ENCODE results near the gene USP3.

USP3 gene, protein sequence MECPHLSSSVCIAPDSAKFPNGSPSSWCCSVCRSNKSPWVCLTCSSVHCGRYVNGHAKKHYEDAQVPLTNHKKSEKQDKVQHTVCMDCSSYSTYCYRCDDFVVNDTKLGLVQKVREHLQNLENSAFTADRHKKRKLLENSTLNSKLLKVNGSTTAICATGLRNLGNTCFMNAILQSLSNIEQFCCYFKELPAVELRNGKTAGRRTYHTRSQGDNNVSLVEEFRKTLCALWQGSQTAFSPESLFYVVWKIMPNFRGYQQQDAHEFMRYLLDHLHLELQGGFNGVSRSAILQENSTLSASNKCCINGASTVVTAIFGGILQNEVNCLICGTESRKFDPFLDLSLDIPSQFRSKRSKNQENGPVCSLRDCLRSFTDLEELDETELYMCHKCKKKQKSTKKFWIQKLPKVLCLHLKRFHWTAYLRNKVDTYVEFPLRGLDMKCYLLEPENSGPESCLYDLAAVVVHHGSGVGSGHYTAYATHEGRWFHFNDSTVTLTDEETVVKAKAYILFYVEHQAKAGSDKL

DNA sequence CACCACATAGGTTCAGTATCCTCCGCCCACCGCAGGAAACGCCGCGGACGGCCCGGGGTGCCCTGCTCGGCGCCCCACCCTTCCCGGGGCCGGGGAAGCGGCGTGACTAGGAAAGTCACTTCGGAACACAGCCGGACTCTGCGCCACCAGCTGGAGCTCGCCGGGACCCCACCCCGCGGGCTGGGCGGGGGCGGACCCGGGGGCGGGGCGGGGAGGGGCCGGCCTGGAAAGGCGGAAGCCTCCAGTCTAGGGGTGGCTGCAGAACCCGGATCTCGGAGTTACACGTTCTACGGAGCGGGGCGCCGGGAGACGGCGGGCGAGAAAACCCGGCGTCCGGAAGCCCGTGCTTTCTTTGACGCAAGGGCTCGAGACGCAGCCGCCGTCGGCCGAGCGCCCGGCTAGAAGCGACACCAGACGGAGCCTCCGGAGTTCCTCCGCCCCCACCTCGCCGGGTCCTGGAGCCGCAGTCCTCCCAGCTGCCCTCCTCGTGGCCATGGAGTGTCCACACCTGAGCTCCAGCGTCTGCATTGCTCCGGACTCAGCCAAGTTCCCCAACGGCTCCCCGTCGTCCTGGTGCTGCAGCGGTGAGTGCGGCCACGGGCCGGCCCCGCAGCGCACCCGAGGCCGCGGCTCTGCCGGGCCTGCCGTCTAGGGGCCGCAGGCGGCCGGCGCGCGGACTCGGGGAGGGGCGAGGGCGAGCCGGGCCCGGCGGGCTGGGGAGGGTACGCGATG lies at the start of gene USP3:
Gene USP3, plus strand, starts transcription at position 347 of the 732 bp plus-strand sequence. Its CDS starts 147 bp downstream, at position 494.
- DNase-seq = peak; percentile 81

DNA sequence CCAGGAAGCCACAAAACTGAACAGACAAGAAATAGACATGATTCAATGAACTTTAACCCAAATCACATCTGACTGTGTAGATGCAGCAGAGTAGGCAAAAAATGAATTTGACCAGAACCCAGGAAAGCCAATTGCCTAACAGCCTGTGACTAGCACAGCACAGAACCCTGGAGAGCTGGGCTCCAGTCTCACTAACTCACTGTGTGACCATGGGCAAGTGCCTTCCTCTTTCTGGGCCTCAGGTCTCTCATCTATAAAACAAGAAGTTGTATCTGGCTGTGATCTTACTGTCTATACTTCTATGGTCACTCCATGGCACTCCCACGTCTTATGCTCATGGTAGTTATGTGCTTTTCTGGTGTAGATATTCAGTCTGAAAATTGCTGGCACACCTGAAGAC lies 48.1 kb upstream of the USP3 start:
- DNase-seq = no peak

DNA sequence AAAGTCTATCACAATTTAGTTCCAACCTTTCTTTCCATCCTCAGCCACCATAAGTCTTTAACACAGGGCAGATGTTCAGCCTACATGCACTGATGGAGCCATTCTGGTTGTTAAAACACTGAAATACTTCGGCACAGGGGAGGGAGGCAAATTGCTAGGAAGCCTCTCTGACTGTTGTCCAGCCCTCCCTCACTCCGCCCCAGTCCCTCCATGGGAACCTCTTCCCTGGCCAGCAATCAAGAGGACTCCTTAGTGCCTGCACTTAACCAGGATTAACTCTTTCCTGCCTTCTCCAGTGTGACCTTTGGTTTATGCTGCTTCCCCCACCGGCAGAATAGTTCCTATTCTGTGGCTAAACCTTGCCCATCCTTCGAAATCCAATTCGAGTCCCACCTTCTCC lies 47.0 kb upstream of the USP3 start:
- DNase-seq = no peak

DNA sequence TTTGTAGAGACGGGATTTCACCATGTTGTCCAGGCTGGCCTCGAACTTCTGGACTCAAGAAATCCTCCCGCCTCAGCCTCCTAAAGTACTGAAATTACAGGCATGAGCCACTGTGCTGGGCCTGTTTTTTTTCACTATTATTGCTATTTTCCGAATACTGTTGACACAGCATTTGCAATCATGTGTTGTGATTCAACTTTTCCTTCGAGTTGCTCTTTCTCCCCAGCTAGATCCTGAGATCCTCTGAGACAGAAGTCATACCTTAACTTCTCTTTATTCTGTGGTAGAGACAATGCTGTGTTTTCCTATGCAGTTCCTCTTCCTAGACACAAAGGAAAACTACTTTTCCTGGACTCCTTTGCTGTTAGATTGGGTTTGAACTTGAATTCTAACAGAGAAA lies 46.4 kb upstream of the USP3 start:
- no peak for DNase-seq

DNA sequence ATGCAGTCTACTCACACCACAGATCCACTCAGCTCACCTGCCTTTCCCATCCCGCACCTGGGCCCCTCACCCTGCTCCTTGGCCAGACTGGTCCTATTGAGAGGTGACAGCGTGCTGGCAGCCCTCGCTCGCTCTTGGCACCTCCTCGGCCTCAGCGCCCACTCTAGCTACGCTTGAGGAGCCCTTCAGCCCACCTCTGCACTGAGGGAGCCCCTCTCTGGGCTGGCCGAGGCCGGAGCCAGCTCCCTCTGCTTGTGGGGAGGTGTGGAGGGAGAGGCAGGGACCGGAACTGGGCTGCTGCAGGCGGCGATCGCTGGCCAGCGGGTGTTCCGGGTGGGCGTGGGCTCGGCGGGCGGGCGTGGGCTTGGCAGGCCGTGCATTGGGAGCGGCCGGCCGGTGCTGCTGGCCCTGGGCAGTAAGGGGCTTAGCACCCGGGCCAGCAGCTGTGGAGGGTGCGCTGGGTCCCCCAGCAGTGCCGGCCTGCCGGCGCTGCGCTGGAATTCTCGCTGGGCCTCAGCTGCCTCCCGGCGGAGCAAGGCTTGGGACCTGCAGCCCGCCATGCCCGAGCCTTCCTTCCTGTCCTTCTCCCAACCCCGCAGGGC lies 45.5 kb upstream of the USP3 start:
- no peak for DNase-seq

DNA sequence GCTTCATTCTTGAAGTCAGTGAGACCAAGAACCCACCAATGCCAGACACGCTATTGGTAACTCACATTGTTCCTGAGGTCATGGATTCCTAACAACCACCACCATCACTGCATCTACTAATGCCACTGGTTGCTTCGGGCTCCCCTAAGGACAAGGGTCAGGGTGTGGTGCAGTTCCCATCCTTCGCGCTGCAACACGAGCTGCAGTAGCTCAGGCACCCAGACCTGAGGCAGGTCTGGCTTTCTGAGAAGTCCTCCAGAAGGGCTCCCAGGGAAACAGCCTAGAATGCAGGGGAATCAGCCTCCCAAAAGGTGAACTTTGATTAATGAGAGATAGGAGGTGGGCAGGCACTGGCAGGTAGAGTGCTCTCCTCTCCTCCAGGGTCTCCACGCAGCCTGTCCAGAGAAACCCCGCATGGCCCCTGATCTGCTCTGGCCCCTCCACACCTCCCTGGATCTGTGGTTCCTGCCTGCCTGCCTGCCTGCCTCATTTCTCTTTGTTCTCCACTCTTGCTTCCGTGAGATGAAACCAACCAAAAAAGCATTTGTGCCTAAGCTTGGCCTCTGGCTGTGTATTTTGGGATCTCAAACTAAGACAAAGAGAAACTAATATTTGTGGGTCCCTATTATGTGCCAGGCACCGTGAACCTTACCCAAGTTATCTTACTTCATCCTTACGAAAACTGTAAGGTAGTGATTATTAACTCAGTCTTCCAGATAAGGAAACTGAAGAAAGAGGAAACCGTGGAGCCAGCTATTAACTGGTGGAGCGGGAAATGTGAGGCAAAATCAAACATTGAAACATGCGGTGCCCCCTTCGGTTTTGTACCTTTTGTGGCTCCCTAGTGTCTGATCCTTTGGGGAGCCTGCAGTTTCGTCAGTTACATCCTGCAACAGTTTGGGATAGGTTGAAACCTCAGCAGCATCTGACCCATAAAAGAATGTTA lies 43.9 kb upstream of the USP3 start:
- no peak for DNase-seq

DNA sequence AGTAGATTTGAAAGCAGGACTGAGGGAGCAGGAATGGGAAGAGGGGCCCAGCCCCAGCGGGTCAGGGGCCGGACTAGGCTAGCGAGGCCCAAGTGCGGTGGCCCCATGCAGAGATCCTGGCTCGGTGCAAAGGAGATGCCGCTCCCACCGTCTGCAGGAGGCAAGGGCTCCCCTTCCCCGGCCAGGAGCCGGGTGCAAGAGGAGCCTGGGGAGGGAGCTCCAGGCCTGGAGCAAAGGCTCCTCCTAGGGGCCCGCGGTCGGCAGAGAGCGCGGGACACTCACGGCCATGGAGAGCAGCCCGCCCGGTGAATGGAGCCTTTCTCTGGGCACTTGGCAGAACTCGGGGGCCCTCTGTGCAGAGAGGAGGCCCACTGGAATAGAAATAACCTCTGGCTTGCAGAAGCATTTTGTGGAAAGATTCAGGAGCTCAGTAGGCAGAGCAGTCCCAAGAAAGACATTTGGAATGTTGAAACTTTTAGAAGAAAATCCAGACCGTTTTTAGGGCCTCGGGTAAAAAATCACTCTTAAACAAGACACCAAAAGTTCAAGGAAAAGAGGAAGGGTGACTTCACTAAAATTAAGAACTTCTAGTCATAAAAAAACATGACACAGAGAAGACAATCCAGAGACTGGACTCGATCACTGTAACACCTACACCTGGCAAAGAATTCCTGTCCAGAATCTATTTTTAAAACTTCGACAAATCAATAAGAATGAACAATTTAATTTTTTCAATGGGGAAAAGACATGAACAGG lies 43.0 kb upstream of the USP3 start:
- DNase-seq = no peak

DNA sequence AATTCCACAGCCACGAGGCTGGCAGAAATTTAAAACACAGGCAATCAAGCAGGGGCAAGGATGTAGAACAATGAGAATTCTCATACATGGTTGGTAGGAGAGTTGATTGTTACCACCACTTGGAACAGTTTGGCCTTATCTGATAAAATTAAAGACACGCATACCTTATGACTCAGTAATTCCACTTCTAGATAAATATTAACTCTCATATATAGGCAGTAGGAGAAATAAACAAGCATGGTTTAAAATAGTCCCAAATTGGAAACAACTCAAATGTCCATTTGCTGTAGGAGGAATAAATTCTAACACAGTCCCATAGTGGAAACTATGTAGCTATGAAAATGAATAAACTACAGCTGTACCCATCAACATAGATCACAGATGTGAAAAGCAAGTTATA lies 42.3 kb upstream of the USP3 start:
- no peak for DNase-seq

DNA sequence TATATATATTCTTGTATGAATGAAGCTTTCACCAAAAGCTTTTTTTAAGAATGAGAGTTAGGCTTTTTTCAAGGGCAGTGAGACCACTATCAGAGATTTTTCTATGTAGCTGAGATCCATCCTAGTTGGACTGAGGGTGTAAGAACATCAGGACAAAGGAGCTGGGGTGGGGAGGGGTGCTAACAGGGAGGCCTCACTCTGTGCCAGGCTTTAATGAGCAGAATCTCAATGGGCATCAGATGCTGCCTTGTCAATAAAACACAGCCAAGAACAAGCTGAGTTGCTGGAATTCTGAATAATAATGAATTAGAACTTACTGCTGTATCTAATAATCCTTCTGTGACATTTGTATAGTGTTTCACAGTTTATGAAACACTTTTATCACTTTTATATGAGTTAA lies 41.4 kb upstream of the USP3 start:
- no peak for DNase-seq

DNA sequence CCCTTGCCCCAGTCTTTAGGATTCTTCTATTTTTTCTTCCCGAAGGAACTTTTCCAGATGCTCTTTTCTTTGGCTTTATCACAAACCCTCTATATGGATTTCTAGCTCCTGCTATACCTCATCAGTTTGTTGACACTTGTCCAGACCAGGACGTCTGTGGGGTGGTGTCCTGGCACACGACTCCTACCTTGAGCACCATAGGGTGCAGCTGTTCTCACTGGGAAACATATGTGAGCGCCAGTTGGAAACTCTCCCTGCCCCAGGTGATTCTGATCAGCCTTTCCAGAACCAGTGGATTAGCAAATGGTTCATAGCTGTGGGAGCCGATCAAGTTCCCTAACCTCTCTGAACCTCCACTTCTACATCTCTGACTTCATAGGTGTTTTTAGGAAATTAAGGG lies 40.6 kb upstream of the USP3 start:
- no peak for DNase-seq

DNA sequence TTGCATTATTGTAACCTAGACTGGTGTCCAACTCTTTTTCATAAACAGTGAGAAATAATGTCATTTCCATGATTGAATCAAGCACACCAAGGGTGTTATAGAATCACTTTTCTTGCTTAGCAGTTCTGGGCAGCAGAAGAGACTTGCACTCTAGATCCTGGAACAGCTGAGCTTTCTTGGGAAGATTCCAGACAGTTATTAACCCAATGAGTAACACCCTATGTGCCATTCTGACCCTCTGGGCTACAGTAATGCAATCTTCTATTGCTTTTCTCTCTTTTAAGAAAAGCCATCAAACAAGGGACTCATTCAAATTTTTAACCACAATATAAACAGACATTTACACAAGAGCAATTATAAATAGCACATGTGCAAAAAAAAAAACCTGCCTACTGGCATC lies 39.3 kb upstream of the USP3 start:
- DNase-seq = no peak

DNA sequence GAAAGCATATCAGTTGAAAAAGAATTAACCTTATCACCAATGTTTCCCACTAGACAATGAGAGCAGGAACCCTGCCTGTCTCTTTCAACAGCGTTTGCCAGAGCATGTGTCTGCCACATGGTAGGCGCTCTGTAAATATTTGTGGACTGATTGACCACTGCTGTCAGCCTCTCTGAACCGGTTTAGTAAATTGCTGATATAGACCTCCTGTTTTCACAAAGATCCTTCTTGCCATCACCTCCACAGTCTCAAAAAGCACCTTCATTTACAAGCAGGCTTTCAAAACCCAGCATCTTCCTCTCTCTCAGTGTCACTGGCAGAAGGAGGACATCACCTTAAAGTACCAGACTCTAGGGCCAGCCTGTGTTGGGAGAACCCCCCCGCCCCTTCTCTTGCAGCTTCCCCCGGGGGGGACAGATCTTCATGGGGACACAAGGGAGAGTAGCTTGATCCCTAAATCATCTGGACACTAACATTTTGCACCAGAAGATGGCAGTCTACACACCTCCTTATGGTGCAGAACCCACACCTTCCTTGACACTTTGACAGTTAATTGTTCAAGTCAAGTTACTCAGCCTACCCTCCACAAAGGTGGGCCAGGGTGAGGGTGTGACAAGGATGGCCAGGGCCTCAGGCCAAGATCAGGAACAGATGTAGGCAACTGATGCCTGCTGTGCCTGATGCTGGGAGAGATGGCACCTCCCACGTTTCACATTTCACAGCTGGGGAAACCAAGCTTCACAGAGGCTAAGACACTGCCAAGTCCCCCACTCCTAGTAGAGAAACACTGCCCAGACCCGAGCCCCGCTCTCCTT lies 37.8 kb upstream of the USP3 start:
- DNase-seq = no peak

DNA sequence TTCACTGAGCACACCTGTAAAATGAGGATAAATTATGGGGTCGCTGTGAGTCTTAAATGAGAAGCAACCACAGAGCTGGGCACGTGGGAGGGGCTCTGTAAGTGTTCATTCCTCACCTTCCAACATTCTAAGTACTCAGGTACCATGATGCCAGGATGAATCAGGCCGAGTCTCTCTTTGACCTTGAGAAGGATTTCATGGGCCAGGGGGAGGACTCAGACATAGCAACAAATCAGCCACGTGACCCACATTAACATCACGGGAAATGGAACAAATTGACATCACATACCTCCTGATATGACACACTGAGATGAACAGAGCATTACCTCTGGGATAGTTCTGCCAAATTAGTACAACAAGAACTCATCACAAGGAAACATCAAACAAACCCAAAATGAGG lies 35.2 kb upstream of the USP3 start:
- DNase-seq = no peak

DNA sequence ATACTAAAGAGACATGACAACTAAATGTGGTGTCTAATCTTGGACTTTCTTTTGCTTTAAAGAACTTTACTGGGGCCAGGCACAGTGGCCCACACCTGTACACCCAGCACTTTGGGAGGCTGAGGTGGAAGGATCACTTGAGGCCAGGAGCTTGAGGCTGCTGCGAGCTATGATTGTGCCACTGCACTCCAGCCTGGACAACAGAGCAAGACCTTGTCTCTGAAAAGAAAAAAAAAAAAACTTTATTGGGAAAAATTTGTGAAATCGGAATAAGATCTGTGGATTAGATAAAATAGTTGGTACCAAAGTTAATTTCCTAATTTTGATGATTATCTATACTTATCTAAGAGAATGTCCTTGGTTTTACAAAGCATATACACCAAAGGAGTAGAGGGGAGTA lies 34.4 kb upstream of the USP3 start:
- no peak for DNase-seq

DNA sequence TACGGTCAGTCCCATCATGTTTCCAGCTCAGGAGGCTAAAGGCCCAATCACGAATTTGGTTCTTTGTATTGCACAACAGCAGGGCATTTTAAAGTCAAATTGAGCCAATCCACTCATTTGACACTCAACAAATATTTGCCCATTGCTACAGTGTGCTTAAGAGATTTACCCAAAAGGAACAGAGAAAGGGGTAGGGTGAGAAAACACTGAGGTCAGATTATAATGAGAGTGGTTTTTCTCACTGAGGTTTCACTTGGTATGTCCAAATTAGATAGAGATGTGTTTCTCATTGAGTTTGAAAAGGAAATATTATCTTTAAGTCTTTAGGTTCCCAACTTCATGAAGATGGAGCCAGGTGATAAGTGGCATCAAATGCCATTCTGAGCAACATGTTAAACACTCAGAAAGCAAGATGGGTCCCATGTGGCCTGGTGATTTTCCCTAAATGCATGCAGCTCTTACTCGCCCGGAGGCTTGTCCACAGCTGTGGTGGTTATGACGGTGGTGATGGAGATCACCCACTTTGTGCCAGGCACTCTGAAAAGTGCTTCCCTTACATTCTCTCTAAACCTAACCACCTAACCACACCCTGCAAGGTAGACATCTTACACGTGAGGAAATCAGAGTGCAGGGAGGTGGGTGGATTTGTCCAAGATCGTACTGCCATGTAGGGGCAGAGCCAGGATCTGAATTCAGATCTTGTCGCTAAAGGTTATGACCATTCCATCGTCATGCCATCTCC lies 31.2 kb upstream of the USP3 start:
- no peak for DNase-seq

DNA sequence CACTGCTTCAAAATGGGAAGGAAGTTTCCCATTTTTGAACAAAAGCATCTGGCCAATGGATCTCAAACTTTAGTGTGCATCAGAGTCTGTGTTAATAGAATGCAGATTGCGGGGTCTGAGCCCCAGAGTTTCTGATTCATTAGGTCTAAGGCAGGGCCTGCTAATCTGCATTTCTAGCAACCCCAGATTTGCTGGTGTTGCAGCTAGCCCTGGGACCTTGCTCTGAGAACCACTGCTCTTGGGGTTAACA lies 30.7 kb upstream of the USP3 start:
- DNase-seq = no peak

DNA sequence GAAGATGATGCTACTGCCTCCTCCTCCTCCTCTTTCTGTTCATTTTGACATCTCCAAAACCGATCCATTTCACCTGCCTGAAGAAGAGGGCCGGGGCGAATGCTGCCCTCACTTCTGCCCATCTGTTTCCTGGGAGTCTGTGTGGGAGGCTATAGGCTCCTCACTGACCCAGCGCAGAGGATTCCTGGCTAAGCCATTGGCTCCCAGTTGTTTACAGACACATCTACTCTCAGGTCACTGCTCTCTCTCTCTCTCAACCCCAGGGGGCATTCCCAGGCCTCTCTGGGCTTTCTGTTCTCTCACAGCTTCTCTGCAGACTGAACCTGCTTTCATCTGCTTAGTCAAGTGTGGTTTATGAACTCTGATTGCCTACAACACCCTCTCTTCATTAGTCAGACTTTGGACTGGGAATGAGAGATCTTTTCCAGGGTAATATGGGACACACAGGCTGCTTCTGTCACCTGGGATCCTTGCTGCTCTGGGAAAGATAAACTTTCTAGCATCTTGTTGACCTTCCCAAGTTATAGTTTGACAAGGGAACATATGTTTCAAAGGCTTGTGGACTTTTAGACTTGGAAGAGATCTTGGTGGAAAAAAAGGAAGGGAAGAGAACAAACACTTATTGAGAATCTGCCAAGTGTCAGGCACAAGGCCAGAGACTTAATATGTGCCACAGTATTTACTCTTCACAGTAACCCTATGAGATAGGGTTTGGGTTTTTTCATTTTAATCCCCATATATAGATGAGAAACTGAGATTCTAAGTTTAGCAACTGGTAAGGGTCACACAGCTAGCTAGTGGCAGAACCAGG lies 30.2 kb upstream of the USP3 start:
- peak; percentile 61 for DNase-seq

DNA sequence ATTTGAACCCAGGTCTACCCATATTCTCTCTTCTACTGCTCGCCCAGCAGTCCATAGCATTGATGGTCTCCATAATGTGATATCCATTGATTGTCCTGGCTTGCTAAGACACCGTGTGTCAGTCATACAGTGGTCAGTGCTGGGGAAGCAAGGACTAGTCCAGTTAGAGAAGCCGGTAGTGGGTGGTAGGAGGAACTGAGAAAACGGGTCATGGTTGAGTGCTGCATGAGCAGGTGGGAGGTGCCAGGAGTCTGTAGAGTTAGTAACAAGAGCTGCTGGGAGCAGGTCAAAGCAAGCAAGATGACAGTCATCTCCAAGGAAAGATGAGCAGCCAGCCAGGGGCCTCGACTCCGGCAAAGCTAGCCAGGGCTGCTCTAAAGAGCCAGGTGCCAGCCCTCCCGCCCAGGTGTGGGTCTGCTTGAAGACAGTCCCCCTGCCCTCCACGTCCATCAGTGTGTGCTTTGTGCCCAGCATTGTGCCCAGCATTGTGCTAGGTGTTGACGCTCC lies 29.5 kb upstream of the USP3 start:
- DNase-seq = peak; percentile 64

DNA sequence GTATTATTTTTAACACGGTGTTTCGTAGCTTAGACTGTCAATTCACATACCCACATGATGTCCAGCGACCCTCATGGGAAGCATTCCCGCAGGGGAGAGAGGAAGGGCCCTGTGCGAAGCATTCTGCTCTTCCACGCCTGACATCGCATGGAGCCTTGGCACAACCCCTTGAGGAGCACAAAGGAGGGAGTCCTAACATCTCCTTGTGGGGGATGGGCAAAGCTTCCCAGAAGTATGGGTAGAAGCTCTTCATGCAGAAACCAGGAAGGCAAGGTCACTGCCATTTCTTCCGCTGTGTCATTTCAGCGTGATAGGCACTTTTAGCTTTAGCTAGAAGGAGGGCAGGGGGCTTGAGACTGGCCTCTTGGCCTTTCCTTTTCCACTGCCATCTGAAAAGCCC lies 28.7 kb upstream of the USP3 start:
- no peak for DNase-seq
